Measurements from ENCODE around the gene PDSS2. TPM values are rescaled to one million over a fixed set of nuclear protein-coding genes. Genes with fewer than 3 reads are reported as not detected.

The PDSS2 gene
- total and polyA plus RNA-seq, 7 donors = 9.4 to 18.5 (median 11.1) TPM

DNA sequence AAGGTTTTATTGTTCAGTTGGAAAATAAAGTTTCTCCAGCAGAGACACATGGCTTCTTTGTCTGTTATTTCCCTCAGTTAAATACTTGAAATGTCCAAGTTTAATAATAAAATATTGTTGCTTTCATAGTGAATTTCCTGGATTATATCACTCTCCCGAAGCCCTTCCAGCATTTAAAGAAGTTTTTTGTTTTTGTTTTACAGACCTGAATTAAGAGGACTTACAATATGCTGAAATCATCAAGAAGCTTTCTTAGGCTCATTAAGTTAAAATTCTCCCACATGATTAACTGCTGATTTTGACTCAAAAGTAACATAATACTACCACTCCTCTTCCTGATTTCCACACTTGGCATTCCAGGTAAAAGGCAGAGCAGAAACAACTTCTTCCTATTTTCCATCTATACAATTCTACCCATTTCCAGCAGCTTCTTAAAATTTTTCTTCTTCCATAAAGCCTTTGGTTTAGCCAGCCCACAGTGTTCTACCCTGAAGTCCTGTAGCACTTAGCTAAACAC, 35.8 kb downstream of the PDSS2 start:
- WGBS, 2 donors = 69 to 80% methylated on average over 1 of the region's 1 CpG
- no peaks in the 10 kb centered on the region for H3K27me3 ChIP-seq
- peaks cover 0 to 6% (median 0%) of the 10 kb centered on the region in 4 donors for H3K9me3 ChIP-seq
- no peaks in the 10 kb centered on the region for H3K36me3 ChIP-seq
- H3K4me3 ChIP-seq = no peak overlapping the region
- intact Hi-C loops (cut with DNase I) = no loop called here
- no peak for DNase-seq
- H3K4me1 ChIP-seq = no peaks in the 10 kb centered on the region
- TF ChIP-seq CTCF (IDR thresholded peaks at IDR 0.05) = no peak
- no peak for TF ChIP-seq EP300 (IDR thresholded peaks at IDR 0.05)
- no peak for TF ChIP-seq POLR2A (IDR thresholded peaks at IDR 0.05)
- TF ChIP-seq POLR2AphosphoS5 (IDR thresholded peaks at IDR 0.05) = no peak
- H3K27ac ChIP-seq = no peak overlapping the region

DNA sequence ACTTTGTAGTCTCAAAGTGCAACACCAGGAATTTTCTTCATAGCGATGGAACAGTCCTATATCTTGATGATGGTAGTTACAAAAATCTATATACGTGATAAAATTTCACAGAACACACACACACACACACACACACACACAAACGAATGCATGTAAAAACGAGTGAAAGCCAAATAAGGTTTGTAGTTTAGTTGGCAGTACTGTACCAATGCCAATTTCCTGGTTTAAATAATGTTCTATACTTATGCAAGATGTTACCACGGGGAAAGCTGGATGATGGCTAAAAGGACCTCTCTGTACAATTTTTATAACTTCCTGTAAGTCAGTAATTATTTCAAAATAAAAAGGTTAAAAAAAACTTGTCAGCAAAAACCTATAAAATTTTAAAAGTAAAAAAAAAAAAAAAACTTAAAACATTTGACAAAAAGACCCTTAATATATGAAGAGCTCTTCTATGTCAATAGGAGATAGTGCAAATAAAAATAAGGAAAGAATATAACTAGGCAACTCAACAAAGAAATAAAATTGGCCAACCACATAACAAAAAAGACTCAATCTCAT, 37.6 kb downstream of the PDSS2 start:
- no peak for DNase-seq
- H3K4me3 ChIP-seq = no peak overlapping the region
- no peaks in the 10 kb centered on the region for H3K36me3 ChIP-seq
- WGBS, 2 donors = 25 to 62% methylated on average over 5 of the region's 5 CpGs
- H3K9me3 ChIP-seq = peaks cover 0 to 6% (median 0%) of the 10 kb centered on the region in 4 donors
- TF ChIP-seq CTCF (IDR thresholded peaks at IDR 0.05) (no peak), POLR2AphosphoS5 (IDR thresholded peaks at IDR 0.05) (no peak), POLR2A (IDR thresholded peaks at IDR 0.05) (no peak), EP300 (IDR thresholded peaks at IDR 0.05) (no peak)
- no peaks in the 10 kb centered on the region for H3K4me1 ChIP-seq
- H3K27ac ChIP-seq = no peak overlapping the region
- no peaks in the 10 kb centered on the region for H3K27me3 ChIP-seq
- intact Hi-C loops (cut with DNase I) = no loop called here

DNA sequence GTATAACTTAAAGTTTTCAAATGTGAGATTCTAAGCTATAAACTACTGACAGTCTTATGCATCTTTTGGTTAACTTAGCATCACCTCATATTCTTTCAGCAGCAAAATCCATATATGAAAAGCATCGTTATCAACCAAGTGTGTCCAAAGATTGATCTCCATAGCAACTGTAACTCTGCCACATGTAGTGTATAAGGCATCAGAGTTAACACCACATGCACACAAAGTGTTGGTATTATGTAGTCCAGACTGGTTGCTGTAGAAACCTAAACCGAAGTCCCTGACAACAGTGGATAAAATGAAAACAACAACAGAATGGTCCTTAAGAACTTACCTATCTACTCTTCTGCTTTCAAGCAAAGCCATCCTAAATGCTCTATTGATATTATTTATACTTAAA, 39.6 kb downstream of the PDSS2 start:
- no peak for DNase-seq
- no peak overlapping the region for H3K4me3 ChIP-seq
- 61 to 77% methylated on average over 2 of the region's 2 CpGs for WGBS, 2 donors
- H3K4me1 ChIP-seq = peaks cover 0 to under 1% (median 0%) of the 10 kb centered on the region in 4 donors
- no peaks in the 10 kb centered on the region for H3K9me3 ChIP-seq
- no peaks in the 10 kb centered on the region for H3K27me3 ChIP-seq
- no peak overlapping the region for H3K27ac ChIP-seq
- intact Hi-C loops (cut with DNase I) = no loop called here
- H3K36me3 ChIP-seq = no peaks in the 10 kb centered on the region
- TF ChIP-seq EP300 (IDR thresholded peaks at IDR 0.05) (no peak), POLR2A (IDR thresholded peaks at IDR 0.05) (no peak), POLR2AphosphoS5 (IDR thresholded peaks at IDR 0.05) (no peak)

DNA sequence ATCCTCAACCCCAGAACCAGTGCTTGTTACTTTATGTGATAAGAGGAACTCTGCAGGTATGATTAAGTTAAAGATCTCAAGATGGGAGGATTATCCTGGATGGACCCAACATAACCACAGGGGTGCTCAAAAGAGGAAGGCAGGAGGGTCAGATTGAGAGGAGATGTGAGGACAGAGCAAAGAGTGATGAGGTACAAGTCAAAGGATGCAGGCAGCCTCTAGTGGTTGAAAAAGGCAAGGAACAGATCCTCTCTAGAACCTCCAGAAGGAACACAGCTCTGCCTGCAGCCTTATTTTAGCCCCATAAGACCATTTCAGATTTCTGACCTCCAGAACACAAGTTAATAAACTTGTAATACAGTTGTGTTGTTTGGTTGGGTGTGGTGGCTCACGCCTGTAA, 41.2 kb downstream of the PDSS2 start:
- Histone ChIP-seq H3K9me3 (no peaks in the 10 kb centered on the region), H3K4me1 (peaks cover 0 to 11% (median 8%) of the 10 kb centered on the region in 4 donors), H3K27me3 (no peaks in the 10 kb centered on the region), H3K36me3 (no peaks in the 10 kb centered on the region), H3K27ac (no peak overlapping the region), H3K4me3 (no peak overlapping the region)
- DNase-seq = no peak
- 75 to 89% methylated on average over 1 of the region's 1 CpG for WGBS, 2 donors
- TF ChIP-seq POLR2AphosphoS5 (IDR thresholded peaks at IDR 0.05) (no peak), EP300 (IDR thresholded peaks at IDR 0.05) (no peak), CTCF (IDR thresholded peaks at IDR 0.05) (no peak), POLR2A (IDR thresholded peaks at IDR 0.05) (no peak)
- intact Hi-C loops (cut with DNase I) = no loop called here

- WGBS, 2 donors = 69 to 81% methylated on average over 4 of the region's 4 CpGs
- Histone ChIP-seq H3K36me3 (no peaks in the 10 kb centered on the region), H3K4me3 (no peak overlapping the region), H3K9me3 (no peaks in the 10 kb centered on the region), H3K4me1 (peaks cover 0 to 11% (median 8%) of the 10 kb centered on the region in 4 donors), H3K27me3 (no peaks in the 10 kb centered on the region), H3K27ac (no peak overlapping the region)
- DNase-seq = no peak
- TF ChIP-seq POLR2A (IDR thresholded peaks at IDR 0.05) (no peak), POLR2AphosphoS5 (IDR thresholded peaks at IDR 0.05) (no peak), CTCF (IDR thresholded peaks at IDR 0.05) (no peak), EP300 (IDR thresholded peaks at IDR 0.05) (no peak)
- intact Hi-C loops (cut with DNase I) = no loop called here
These were observed 43.2 kb downstream of the PDSS2 start for GRCh38 chr6:107416145-107416544.
